ENCODE results near the gene RPS5.
"Not testable (repeated sequence)": the region's sequence is repeated elsewhere in the genome, so short reads cannot be mapped to it uniquely, and the experiment has no call there.

The RPS5 gene

GRCh38 chr19:58439576-58440554, 52.8 kb downstream of the RPS5 start, which contains the start of gene ZNF132:
ZNF132 (minus strand) TSS chr19:58440153; CDS start chr19:58439821, 332 bp downstream.
- H3K4me3 ChIP-seq (ENCODE audit: low read length): peak within 1 kb of the TSS; percentile 87
- peaks cover 9% of the 10 kb centered on the region for H3K27me3 ChIP-seq (ENCODE audit: control insufficient read depth, insufficient read depth, low read length)
- H3K4me1 ChIP-seq (ENCODE audit: control insufficient read depth, low read depth, low read length): peaks cover 3% of the 10 kb centered on the region
- peak within 1 kb of the TSS; percentile 51 for H3K27ac ChIP-seq (ENCODE audit: low read length)
- peak within 1 kb of the TSS; percentile 60 for H3K9ac ChIP-seq (ENCODE audit: low read length)
- H3K9me3 ChIP-seq (ENCODE audit: control insufficient read depth, low read depth, low read length): peaks cover 14% of the 10 kb centered on the region
- H3K36me3 ChIP-seq (ENCODE audit: control insufficient read depth, low read depth, low read length): peaks cover 14% of the 10 kb centered on the region

DNA sequence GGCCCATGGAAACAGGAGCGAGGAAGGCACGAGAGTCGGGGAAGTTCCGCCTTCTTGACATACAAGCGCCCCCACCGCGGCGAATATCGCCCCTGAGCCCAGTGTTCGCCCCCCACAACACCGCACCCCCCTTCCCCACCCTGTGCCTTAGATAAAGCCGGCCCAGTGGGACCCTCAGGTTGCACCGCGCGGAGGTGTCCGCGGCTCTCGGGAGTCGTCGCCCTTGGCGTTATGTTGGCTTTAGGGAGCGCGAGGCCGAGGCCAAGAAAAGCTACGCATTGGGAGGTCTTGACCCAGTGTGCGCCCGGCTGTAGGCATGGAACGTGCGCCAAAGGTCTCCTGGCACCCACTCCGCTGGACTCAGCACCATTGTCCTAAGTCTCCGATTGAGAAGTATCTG, 53.5 kb downstream of the RPS5 start:
- H3K27me3 ChIP-seq (ENCODE audit: control insufficient read depth, insufficient read depth, low read length): peaks cover 14% of the 10 kb centered on the region
- H3K4me3 ChIP-seq (ENCODE audit: low read length): peak overlapping the region; percentile 87
- peaks cover 7% of the 10 kb centered on the region for H3K36me3 ChIP-seq (ENCODE audit: control insufficient read depth, low read depth, low read length)
- H3K4me1 ChIP-seq (ENCODE audit: control insufficient read depth, low read depth, low read length): peaks cover 3% of the 10 kb centered on the region
- H3K9ac ChIP-seq (ENCODE audit: low read length): no peak overlapping the region
- H3K27ac ChIP-seq (ENCODE audit: low read length): no peak overlapping the region
- peaks cover 7% of the 10 kb centered on the region for H3K9me3 ChIP-seq (ENCODE audit: control insufficient read depth, low read depth, low read length)

GRCh38 chr19:58442986-58443385, 55.9 kb downstream of the RPS5 start:
- peaks cover 18% of the 10 kb centered on the region for H3K27me3 ChIP-seq (ENCODE audit: control insufficient read depth, insufficient read depth, low read length)
- not testable (repeated sequence) for H3K9me3 ChIP-seq (ENCODE audit: control insufficient read depth, low read depth, low read length)

More at GRCh38 chr19:58442986-58443385, 55.9 kb downstream of the RPS5 start:
- not testable (repeated sequence) for H3K4me3 ChIP-seq (ENCODE audit: low read length); H3K9ac ChIP-seq (ENCODE audit: low read length); H3K36me3 ChIP-seq (ENCODE audit: control insufficient read depth, low read depth, low read length); H3K4me1 ChIP-seq (ENCODE audit: control insufficient read depth, low read depth, low read length); H3K27ac ChIP-seq (ENCODE audit: low read length)

Data from iPS-18a (cell line).